Adipocyte (in vitro differentiated cells): ENCODE data around the gene SCNN1B.
"Not testable (repeated sequence)": the region's sequence is repeated elsewhere in the genome, so short reads cannot be mapped to it uniquely, and the experiment has no call there.

Source experiments
- DNase-seq: peaks from one replicate; pipeline ENCODE4 v3.0.0-alpha.2; 2015; ENCODE audit warnings: low read depth
- H3K27me3 ChIP-seq: replicated peaks from 2 replicates; pipeline ENCODE4 v1.7.0; 2013; ENCODE audit warnings: mild to moderate bottlenecking, low read length, moderate library complexity; ENCODE audit not compliant: control insufficient read depth, insufficient read depth
- H3K36me3 ChIP-seq: 2 replicates; pipeline ENCODE4 v1.7.0; 2013; ENCODE audit warnings: low read length, mild to moderate bottlenecking, moderate library complexity; ENCODE audit not compliant: control insufficient read depth, insufficient read depth, severe bottlenecking
- H3K4me1 ChIP-seq: 2 replicates; pipeline ENCODE4 v1.7.0; 2013; ENCODE audit warnings: mild to moderate bottlenecking, low read length, moderate library complexity; ENCODE audit not compliant: control insufficient read depth, insufficient read depth
- H3K4me3 ChIP-seq: 2 replicates; pipeline ENCODE4 v1.7.0; 2013; ENCODE audit warnings: mild to moderate bottlenecking, low read length, moderate library complexity
- H3K9ac ChIP-seq: 2 replicates; pipeline ENCODE4 v1.7.0; 2013; ENCODE audit warnings: mild to moderate bottlenecking, low read length, moderate library complexity
- H3K9me3 ChIP-seq: 2 replicates; pipeline ENCODE4 v1.7.0; 2013; ENCODE audit warnings: mild to moderate bottlenecking, low read length, moderate library complexity; ENCODE audit not compliant: control insufficient read depth

SCNN1B gene

DNA sequence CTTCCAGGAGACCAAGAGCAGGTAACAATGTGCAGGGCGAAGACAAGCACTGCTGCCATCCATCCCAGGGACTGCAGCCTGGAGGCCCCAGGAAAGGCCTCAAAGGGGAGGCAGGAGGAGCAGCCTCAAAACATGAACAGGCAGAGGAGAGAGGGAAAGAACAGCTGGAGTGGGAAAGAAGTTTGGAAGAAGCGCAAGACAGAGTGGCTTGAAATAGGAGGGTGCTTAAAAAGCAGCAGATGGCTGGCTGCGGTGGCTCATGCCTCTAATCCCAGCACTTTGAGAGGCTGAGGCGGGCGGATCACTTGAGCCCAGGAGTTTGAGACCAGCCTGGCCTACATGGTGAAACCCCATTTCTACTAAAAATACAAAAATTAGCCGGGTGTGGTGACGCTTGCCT is 98.3 kb downstream of the SCNN1B start:
- not testable (repeated sequence) for H3K9ac ChIP-seq, H3K27me3 ChIP-seq, DNase-seq, H3K9me3 ChIP-seq, H3K4me1 ChIP-seq, H3K4me3 ChIP-seq
- H3K36me3 ChIP-seq, result peaks cover 92% of the 10 kb centered on the region

DNA sequence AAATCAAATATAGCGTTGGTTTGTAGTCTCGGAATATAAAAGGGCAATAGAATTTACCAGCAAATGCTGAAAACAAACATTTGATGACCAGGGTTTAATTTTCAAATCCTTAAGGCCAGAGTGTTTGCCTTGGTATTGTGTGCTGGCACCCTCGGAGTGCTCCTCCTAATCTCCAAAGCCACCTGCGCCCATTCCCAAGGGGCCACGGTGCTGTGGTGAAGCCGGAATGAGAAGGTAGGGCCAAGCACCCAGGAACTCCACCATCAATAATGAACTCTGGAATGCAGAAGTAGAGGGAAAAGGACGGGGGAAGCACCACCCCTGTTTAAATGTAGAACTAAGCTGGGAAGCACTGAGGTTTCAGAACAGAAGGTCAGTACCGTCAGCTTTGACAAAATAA is 99.0 kb downstream of the SCNN1B start:
- Histone ChIP-seq H3K4me1 (no peaks in the 10 kb centered on the region), H3K36me3 (peaks cover 91% of the 10 kb centered on the region), H3K9ac (no peak overlapping the region), H3K27me3 (no peaks in the 10 kb centered on the region), H3K9me3 (no peaks in the 10 kb centered on the region), H3K4me3 (no peak overlapping the region)
- DNase-seq, result no peak

DNA sequence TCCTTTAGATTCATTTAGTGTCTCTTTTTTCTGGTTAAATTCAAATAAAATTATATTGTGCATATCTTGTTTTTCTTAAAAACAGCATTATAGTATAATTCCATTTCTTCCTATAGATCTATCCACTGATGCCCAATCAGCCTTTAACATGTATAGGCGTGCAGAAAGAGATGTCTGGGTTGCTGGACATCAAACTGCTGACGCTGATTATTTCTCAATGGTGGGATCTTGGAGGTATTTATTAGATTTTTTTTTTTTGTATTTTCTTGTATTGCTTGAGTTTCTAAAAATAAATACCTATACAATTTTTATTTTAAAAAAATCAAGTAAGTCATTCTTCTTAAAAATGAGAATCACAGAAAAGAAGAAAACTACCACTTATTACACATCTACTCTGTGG is 100.0 kb downstream of the SCNN1B start:
- Histone ChIP-seq H3K4me3 (no peak overlapping the region), H3K4me1 (no peaks in the 10 kb centered on the region), H3K36me3 (peaks cover 99% of the 10 kb centered on the region), H3K9me3 (no peaks in the 10 kb centered on the region), H3K27me3 (no peaks in the 10 kb centered on the region), H3K9ac (no peak overlapping the region)
- DNase-seq, result no peak

DNA sequence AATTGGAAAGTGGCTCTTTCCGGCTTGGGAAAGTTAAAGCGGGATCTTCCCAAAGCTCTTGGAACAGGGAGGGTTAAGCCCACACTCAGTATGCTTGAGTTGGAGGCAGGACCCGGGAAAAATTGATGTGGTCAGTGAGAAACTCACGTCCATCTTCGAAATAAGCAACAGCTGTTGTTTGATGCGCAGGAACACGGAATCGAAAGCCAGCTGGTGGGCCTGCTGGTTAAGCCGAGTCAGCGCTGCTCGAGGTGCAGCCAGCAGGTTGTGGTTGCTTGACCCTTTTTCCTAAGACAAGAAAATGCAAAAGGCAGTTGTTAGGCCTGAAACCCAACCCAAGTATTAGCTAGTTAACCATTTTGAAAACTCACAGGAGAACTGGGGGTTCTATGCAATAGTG is 101.4 kb downstream of the SCNN1B start:
- Histone ChIP-seq H3K9ac (no peak overlapping the region), H3K4me3 (no peak overlapping the region), H3K4me1 (peaks cover under 1% of the 10 kb centered on the region), H3K9me3 (no peaks in the 10 kb centered on the region), H3K27me3 (no peaks in the 10 kb centered on the region), H3K36me3 (peaks cover 91% of the 10 kb centered on the region)
- no peak for DNase-seq

DNA sequence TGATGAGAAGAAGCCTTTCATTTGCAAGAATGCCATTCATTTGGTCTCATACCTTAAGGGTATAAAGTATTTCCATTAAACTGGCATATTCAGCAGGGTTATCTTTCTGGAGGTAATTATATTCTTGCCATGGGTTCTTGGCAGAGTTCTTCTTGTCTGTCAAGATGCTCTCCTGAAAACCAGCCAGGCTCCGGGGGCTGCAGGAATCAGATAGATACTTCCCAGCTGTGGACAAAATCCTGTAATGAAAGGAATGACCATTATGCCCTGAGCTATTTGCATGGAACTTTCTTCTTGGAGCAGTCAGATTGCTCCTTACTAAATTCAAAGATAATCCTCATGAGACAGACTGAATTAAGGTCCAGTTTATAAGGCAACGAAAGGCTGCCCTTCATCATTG is 103.9 kb downstream of the SCNN1B start:
- Histone ChIP-seq H3K36me3 (peaks cover 81% of the 10 kb centered on the region), H3K4me3 (no peak overlapping the region)

DNA sequence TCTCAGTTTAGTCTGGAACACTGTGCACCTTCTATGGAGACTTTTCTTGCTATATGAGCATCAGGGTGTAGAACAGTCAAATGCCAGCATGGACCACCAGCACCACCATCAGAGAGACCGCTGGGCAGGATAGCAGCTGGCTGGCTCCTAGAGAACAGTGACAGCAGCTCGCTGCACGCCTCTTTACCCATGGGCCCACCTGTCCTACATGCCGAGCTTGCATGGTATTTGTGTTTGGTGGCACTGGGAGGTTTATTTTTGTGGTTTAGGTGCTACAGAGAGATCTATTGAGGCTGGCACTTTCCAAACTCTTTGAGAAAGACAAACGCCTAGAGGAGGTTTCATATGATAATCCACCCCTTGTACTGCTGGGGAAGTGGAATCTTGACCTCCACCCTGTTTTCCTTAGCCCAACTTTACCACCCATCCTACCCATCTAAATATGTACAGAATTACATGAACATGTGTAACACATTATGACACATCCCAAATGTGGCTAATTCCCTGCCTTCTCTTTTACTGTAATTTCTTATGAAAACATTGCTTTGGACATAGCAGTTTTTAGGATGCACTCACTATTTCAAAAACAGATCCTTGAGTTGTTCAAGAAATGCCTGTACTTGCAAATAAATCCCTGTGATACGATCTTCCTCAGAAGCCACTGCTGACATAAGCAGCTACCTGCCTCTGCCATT is 104.6 kb downstream of the SCNN1B start:
- H3K36me3 ChIP-seq, result peaks cover 81% of the 10 kb centered on the region
- H3K27me3 ChIP-seq, result no peaks in the 10 kb centered on the region
- DNase-seq, result peak; percentile 40
- H3K9me3 ChIP-seq, result no peaks in the 10 kb centered on the region
- H3K4me3 ChIP-seq, result no peak overlapping the region
- H3K4me1 ChIP-seq, result peaks cover 5% of the 10 kb centered on the region
- H3K9ac ChIP-seq, result no peak overlapping the region

More for the DNA sequence above, 103.9 kb downstream of the SCNN1B start:
- no peaks in the 10 kb centered on the region for H3K9me3 ChIP-seq
- no peaks in the 10 kb centered on the region for H3K27me3 ChIP-seq
- no peak for DNase-seq
- no peak overlapping the region for H3K9ac ChIP-seq
- H3K4me1 ChIP-seq, result peaks cover 5% of the 10 kb centered on the region

DNA sequence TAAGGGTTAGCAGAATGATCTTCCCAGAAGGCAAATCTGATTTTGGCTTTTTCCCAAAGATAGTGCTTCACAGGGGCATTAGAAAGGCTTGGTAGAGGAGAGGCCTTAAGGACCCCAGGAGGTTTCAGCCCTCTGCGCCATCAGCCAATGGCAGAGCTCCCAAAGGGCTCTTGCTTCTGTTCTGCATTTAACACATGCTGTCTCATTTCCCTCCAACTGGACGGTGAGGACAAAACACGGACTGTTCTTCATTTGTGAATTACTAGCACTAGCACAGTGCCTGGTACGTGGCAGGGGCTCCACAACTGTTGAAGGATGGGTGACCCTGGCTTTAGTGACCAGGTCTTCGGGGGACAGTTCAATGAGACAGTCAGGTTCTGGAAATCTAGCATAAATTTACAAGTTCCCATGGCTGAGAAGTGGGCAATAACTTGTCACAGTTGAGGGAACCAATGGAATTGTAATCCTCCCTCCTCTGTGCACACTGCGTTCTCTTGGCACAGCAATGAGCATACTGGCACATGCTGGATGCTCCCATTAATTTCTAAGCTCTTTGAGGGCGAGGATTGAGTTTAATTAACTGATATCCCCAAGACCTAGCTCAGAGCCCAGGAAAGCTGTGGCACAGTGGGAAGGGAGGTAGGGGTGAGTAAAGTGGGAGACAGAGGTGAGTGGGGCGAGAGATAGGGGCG is 105.5 kb downstream of the SCNN1B start:
- Histone ChIP-seq H3K36me3 (peaks cover 81% of the 10 kb centered on the region), H3K4me1 (peaks cover 5% of the 10 kb centered on the region), H3K9me3 (no peaks in the 10 kb centered on the region), H3K9ac (no peak overlapping the region), H3K4me3 (no peak overlapping the region), H3K27me3 (no peaks in the 10 kb centered on the region)
- DNase-seq, result no peak

DNA sequence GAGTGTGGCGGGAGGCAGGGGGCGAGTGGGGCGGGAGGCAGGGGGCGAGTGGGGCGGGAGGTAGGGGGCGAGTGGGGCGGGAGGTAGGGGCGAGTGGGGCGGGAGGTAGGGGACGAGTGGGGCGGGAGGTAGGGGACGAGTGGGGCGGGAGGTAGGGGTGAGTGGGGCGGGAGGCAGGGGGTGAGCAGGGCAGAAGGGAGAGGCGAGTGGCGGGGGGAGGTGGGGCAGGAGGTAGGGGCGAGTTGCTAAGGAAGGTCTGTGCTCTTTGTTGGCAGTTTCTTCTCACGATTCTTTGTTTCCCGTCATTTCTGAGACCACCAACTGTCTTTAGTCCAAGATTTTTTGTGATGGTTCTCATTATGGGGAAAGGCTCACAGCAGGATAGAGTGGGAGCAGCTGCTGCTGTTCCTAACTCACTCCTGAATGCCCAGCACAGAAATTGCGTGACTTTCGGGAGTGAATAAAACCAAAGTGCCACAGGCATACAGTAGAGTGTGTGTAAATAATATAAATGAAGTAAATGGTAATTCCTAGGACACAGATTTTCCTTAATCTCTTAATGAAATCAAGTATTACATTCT is 106.2 kb downstream of the SCNN1B start:
- H3K9ac ChIP-seq, result no peak overlapping the region
- H3K4me1 ChIP-seq, result peaks cover 5% of the 10 kb centered on the region
- H3K9me3 ChIP-seq, result no peaks in the 10 kb centered on the region
- peaks cover 78% of the 10 kb centered on the region for H3K36me3 ChIP-seq
- no peaks in the 10 kb centered on the region for H3K27me3 ChIP-seq
- DNase-seq, result no peak
- no peak overlapping the region for H3K4me3 ChIP-seq

DNA sequence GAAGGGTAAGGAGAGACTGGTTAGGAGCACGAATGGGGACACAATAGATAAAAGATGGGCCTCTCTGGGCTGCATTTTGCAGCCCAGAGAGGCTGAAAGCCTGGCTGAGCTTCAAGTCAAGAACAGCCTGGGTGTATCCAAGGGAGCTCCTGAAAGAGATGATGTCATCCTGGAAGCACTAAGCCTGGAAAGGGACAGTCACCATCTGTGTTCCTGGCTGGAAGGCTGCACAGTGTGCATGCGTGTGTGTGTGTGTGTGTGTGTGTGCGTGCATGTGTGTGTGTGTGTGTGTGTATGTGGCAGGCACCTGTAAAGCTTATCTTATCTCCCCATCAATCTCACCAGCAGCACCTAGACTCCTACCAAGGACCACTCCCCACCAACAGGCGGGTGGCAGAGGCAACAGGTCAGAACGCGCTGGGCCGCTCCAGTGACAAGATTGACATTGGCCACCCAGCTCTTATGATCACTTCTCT is 106.8 kb downstream of the SCNN1B start:
- H3K36me3 ChIP-seq, result peaks cover 78% of the 10 kb centered on the region
- no peaks in the 10 kb centered on the region for H3K27me3 ChIP-seq
- no peak overlapping the region for H3K9ac ChIP-seq
- H3K4me3 ChIP-seq, result no peak overlapping the region
- H3K4me1 ChIP-seq, result peaks cover 5% of the 10 kb centered on the region
- H3K9me3 ChIP-seq, result no peaks in the 10 kb centered on the region
- DNase-seq, result peak; percentile 61

DNA sequence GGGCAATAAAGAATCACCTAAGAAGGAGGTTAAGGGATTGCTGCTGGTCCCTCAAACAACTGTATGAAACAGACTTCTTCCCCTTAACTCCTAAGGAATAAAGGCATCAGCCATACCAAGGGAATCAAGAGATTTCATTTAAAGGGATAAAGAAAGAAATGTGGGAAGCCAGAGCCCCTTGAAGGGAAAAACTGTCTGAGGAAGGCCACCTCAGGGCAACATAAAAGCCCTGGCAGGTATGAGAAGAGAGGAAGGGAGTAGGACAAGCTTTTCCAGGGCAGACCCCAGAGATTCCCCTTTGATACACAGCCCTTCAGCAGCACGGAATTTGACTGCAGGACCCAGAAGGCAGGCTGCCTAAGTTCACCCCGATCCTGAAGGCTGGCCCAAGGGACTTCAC is 107.4 kb downstream of the SCNN1B start:
- H3K4me3 ChIP-seq, result no peak overlapping the region
- H3K27me3 ChIP-seq, result no peaks in the 10 kb centered on the region
- DNase-seq, result no peak
- H3K9ac ChIP-seq, result no peak overlapping the region
- peaks cover 5% of the 10 kb centered on the region for H3K4me1 ChIP-seq
- peaks cover 78% of the 10 kb centered on the region for H3K36me3 ChIP-seq
- H3K9me3 ChIP-seq, result no peaks in the 10 kb centered on the region

DNA sequence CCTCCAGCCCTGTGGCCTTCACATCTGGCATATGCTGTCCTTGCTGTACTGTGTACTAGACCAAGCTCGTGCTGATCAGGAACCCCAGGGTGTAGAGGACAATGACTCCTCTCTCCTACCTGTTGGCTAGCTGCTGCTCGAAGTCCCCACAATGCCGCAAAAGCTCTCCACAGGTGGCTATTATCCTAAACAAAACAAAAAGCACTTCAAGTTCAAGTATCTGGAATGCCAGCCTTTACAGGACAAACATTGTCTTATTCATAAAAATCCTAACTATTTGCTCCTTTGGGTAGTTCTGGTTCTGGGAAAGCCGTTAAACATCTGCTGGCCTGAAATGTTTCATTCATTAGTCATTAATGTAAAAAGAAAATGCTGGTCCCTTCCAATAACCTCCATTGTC is 108.1 kb downstream of the SCNN1B start:
- Histone ChIP-seq H3K4me3 (no peak overlapping the region), H3K4me1 (peaks cover 5% of the 10 kb centered on the region), H3K9me3 (no peaks in the 10 kb centered on the region), H3K36me3 (peaks cover 78% of the 10 kb centered on the region), H3K9ac (no peak overlapping the region), H3K27me3 (no peaks in the 10 kb centered on the region)
- DNase-seq, result no peak
